GM12891 (cell line): ENCODE measurements around the gene CDYL.

Experiments used
- DNase-seq: peaks from one replicate; pipeline ENCODE4 v3.0.0; 2011; ENCODE audit warnings: low spot score; ENCODE audit not compliant: insufficient read length
- FAIRE-seq: peaks from 2 replicates; lab custom pipeline; 2011; peaks lifted over from hg19 to GRCh38; lab: Jason Lieb, UNC
- PAX5 ChIP-seq: IDR thresholded peaks from 2 replicates; pipeline ENCODE4 v1.6.1; 2011; ENCODE audit warnings: low read length, moderate library complexity, mild to moderate bottlenecking; ENCODE audit not compliant: insufficient read depth, severe bottlenecking
- POLR2A ChIP-seq: IDR thresholded peaks from 2 replicates; pipeline ENCODE4 v1.6.1; 2011; ENCODE audit warnings: low read depth, low read length, control low read depth
- POLR2AphosphoS5 ChIP-seq: IDR thresholded peaks from 2 replicates; pipeline ENCODE4 v1.6.1; 2011; ENCODE audit warnings: low read depth, low read length, control low read depth
- POU2F2 ChIP-seq: IDR thresholded peaks from 2 replicates; pipeline ENCODE4 v1.6.1; 2011; ENCODE audit warnings: low read depth, mild to moderate bottlenecking, control low read depth, low read length, moderate library complexity
- SPI1 ChIP-seq: IDR thresholded peaks from 2 replicates; pipeline ENCODE4 v1.6.1; 2011; ENCODE audit warnings: low read depth, low read length, control low read depth
- TAF1 ChIP-seq: IDR thresholded peaks from 2 replicates; pipeline ENCODE4 v1.6.1; 2011; ENCODE audit warnings: low read depth, low read length, control low read depth

CDYL gene

DNA sequence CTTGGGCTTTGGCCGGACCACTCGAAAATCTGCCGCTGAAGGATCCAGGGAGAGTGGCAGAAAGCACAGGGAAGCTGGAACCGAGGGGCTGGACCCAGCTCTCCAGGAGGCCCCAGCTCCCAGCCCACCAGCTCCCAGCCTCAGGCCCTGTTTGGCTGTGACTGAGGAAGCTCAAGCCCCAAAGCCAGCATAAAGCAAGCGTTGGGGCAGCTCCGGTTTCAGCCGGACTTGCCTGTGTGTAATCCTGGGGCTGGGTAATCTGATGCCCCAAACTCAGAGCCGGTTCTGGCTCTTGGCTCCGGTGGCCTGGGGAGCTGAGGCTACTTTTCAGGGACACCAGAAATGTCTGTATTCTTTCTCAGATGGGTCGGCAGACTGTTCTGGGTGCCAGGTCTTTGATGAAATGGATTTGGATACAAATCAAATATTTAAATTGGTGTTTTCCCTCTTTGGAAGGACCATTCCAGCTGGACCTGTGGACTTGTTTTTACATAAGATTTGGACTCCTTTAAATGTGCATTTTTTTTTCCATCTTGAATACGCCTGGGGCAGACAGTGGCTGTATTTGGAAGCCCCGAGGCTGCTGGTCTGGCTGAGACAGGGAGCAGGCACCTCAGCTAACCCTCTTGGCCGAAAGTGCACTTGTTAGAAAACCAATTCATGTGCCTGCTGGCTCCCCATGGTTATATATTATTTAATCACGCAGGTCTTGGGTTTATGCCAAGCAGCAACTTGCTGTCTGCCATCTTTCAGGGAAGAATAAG lies 198.0 kb downstream of the CDYL start:
- TF ChIP-seq PAX5 (no peak), SPI1 (no peak), POU2F2 (no peak), POLR2A (no peak), TAF1 (no peak), POLR2AphosphoS5 (no peak)
- FAIRE-seq (no peak), DNase-seq (no peak)

DNA sequence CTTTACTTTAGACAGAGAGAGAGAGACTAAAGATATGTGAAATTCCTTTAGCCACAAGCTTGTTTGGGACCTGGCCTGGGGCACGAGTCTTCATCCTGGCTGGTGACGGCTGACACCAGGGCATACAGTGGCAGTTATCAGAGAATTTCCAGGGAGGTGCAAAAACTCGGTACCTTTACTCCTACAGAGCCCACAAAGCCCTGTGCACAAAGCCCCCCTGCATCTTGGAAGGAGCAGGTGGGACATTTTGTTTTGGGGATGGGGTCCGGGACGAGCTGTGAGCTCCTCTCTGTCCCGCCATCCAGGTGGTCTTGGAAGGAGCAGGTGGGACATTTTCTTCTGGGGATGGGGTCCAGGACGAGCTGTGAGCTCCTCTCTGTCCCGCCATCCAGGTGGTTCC lies 198.8 kb downstream of the CDYL start:
- FAIRE-seq (no peak), DNase-seq (no peak)
- TF ChIP-seq POLR2A (no peak), TAF1 (no peak), SPI1 (no peak), POU2F2 (no peak), PAX5 (no peak), POLR2AphosphoS5 (no peak)

DNA sequence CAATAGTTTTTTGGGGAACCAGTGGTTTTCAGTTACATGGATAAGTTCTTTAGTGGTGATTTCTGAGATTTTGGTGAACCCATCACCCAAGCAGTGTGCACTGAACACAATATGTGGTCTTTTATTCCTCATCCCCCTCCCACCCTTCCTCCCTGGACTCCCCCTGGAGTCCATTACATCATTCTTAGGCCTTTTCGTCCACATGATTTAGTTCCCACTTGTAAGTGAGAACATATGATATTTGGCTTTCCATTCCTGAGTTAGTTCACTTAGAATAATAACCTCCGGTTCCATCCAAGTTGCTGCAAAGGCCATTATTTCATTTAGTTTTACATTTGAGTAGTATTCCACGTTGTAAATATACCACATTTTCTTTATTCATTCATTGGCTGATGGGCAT lies 199.3 kb downstream of the CDYL start:
- FAIRE-seq, result no peak
- TF ChIP-seq SPI1 (no peak), POLR2A (no peak), POU2F2 (no peak), POLR2AphosphoS5 (no peak), TAF1 (no peak), PAX5 (no peak)
- DNase-seq, result no peak

DNA sequence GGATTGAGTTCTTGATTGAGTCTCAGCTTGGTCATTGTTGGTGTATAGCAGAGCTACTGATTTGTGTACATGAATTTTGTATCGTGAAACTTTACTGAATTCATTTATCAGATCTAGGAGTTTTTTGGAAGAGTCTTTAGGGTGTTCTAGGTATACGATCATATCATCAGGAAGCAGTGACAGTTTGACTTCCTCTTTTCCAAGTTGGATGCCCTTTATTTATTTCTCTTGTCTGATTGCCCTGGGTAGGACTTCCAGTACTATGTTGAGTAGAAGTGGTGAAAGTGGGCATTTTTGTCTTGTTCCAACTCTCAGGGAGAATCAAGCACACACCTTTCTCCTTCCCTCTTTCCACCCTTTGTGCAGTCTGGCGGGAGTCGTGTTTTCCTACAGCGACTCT lies 201.3 kb downstream of the CDYL start:
- FAIRE-seq (no peak), DNase-seq (no peak)
- TF ChIP-seq SPI1 (no peak), TAF1 (no peak), POLR2AphosphoS5 (no peak), PAX5 (no peak), POU2F2 (no peak), POLR2A (no peak)

DNA sequence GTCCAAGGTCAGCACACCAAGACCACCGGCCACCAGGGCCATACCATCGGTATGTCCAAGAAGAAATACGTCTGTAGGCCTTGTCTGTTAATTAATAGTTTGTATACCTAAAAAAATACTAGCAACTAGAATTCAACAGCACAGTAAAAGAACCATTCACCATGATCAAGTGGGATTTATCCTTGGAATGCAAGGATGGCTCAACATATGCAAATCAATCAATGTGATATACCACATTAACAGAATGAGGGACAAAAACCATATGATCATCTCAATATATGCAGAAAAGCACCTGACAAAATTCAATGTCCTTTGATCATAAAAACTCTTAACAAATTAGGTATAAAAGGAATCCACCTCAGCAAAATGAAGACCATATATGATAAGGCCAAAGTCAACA lies 203.2 kb downstream of the CDYL start:
- FAIRE-seq, result no peak
- TF ChIP-seq TAF1 (no peak), POU2F2 (no peak), POLR2A (no peak), SPI1 (no peak), POLR2AphosphoS5 (no peak), PAX5 (no peak)
- no peak for DNase-seq

DNA sequence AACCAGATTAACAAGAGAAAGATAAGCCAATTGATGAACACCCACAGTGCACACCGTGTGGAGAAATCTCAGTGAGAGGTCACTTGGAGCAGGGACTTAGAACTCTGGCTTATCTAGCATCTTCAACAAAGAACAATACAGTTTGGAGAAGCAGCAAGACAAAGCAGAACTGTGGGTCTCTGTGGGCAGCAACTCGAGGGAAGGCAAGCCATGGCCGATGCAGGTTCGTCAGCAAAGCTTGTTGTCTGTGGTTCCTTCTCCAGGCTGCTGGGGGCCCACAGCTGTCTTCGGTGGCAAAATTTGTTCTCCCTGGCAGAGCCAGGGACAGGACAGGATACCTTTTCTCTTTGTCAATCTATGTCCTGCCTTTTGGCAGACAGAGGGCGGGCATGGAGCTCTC lies 205.6 kb downstream of the CDYL start:
- DNase-seq (no peak), FAIRE-seq (no peak)
- TF ChIP-seq POLR2A, result no peak
- no peak for TF ChIP-seq POU2F2
- no peak for TF ChIP-seq TAF1
- TF ChIP-seq POLR2AphosphoS5, result no peak
- TF ChIP-seq SPI1, result no peak
- TF ChIP-seq PAX5, result no peak

DNA sequence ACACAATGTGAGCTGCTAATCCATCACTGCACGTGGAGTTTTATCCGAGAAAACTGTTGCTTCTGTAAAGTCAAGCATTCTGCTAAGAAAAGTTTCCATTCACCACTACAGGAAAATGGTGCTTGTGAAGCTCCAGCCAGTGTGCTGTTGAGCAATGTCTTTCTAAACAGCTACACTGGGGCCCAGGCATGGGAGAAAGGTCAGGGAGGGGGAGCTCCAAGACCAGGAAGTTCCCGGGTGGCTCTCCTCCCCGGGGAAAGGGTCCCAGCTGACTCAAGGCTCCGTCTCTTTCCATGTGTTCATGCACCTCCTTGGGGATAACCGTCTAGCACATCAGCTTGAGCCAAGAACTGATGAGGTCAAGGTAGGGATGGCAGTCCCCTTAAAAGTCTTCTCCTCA lies 207.1 kb downstream of the CDYL start:
- FAIRE-seq, result no peak
- TF ChIP-seq POLR2A (no peak), TAF1 (no peak), POLR2AphosphoS5 (no peak), POU2F2 (no peak), PAX5 (no peak), SPI1 (no peak)
- DNase-seq, result no peak

DNA sequence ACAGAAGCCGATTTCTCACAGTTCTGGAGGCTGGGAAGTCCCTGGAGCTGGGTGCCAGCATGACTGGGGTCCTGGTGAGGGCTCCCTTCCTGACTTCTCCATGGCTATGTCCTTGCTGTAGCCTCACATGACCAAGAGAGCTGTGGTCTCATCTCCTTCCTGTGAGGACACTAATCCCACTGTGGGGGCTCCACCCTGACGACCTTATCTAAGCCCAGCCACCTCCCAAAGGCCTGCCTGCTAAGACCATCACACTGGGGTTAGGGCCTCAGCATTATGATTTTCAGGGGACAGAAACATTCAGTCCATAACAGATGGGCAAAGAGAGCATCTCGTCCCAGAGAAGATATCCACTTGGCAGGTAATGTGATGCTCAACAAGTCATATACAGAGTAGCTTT lies 210.8 kb downstream of the CDYL start:
- DNase-seq (no peak), FAIRE-seq (no peak)
- no peak for TF ChIP-seq PAX5
- no peak for TF ChIP-seq TAF1
- no peak for TF ChIP-seq POLR2A
- TF ChIP-seq SPI1, result no peak
- no peak for TF ChIP-seq POU2F2
- no peak for TF ChIP-seq POLR2AphosphoS5

DNA sequence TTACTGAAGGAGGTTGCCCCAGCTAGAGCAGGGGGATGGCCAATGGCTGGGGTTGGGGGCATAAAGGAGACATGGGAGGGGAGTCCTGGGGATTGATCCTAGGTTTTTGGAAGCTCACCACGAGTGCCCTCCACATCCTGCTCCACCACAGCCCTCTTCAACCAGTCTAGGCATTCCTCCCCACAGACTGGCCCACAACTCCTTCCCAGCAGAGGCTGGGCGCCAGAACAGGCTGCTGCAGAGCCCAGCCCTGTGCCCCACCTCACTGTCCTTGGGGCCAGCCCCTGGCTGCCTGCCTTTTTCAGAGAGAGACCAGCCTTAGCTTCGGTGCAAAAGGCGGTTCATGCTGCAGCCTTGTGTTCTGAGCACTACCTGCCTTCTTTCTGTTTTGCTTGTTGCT lies 211.2 kb downstream of the CDYL start:
- no peak for FAIRE-seq
- TF ChIP-seq SPI1 (no peak), POLR2AphosphoS5 (no peak), TAF1 (no peak), PAX5 (no peak), POU2F2 (no peak), POLR2A (no peak)
- DNase-seq, result no peak
